GM23338 (cell line): ENCODE results near the gene SLC1A4. TPM values are rescaled to one million over a fixed set of nuclear protein-coding genes. Genes with fewer than 3 reads are reported as not detected.

Experiments used
- ATAC-seq: fragments of 200-7000 bp; cut with Tn5 transposase; 3 replicates; pipeline ENCODE4 v1.9.1; 2020
- DNase-seq: peaks from one replicate; pipeline ENCODE4 v3.0.0-alpha.2; 2015; ENCODE audit warnings: low spot score
- H2AFZ ChIP-seq: fragments of 200-600 bp; sonication (generic); 2 replicates; pipeline ENCODE4 v1.8.0; 2016; ENCODE audit warnings: antibody characterized with exemption, mild to moderate bottlenecking, moderate library complexity
- H3F3A ChIP-seq: fragments of 200-600 bp; sonication (generic); replicated peaks from 2 replicates; pipeline ENCODE4 v1.8.0; 2017; ENCODE audit warnings: antibody characterized with exemption, mixed run types, low read depth
- H3K27ac ChIP-seq: fragments of 200-600 bp; sonication (generic); 2 replicates; pipeline ENCODE4 v1.6.1; 2016; ENCODE audit warnings: low read depth
- H3K27me3 ChIP-seq: fragments of 200-600 bp; sonication (generic); 2 replicates; pipeline ENCODE4 v1.8.0; 2016; ENCODE audit warnings: mild to moderate bottlenecking, mixed run types, moderate library complexity; ENCODE audit not compliant: insufficient read depth
- H3K36me3 ChIP-seq: fragments of 200-600 bp; sonication (generic); 2 replicates; pipeline ENCODE4 v1.8.0; 2016; ENCODE audit warnings: mild to moderate bottlenecking; ENCODE audit not compliant: insufficient read depth
- H3K4me1 ChIP-seq: fragments of 200-600 bp; sonication (generic); 2 replicates; pipeline ENCODE4 v1.8.0; 2016; ENCODE audit warnings: mild to moderate bottlenecking, moderate library complexity; ENCODE audit not compliant: insufficient read depth
- H3K4me2 ChIP-seq: fragments of 200-600 bp; sonication (generic); 2 replicates; pipeline ENCODE4 v1.7.1; 2017; ENCODE audit warnings: mixed run types
- H3K4me3 ChIP-seq: fragments of 200-600 bp; sonication (generic); 2 replicates; pipeline ENCODE4 v1.6.1; 2016; ENCODE audit warnings: mixed run types
- H3K79me2 ChIP-seq: fragments of 200-600 bp; sonication (generic); replicated peaks from 2 replicates; pipeline ENCODE4 v1.8.0; 2017; ENCODE audit warnings: mild to moderate bottlenecking; ENCODE audit not compliant: insufficient read depth
- H3K9me2 ChIP-seq: fragments of 200-600 bp; sonication (generic); 2 replicates; pipeline ENCODE4 v1.8.0; 2017; ENCODE audit not compliant: insufficient read depth
- H4K20me1 ChIP-seq: fragments of 200-600 bp; sonication (generic); replicated peaks from 2 replicates; pipeline ENCODE4 v1.8.0; 2017; ENCODE audit warnings: mild to moderate bottlenecking; ENCODE audit not compliant: insufficient read depth
- H3K27ac Mint-ChIP-seq: 2 replicates; pipeline ENCODE4 v1.8.0; 2020; ENCODE audit warnings: inconsistent platforms, mild to moderate bottlenecking, moderate library complexity, mixed read lengths
- H3K27me3 Mint-ChIP-seq: 3 replicates; pipeline ENCODE4 v1.8.0; 2022; ENCODE audit warnings: low read depth, mild to moderate bottlenecking, moderate library complexity, mixed read lengths, inconsistent platforms; ENCODE audit not compliant: insufficient read depth, poor library complexity
- H3K36me3 Mint-ChIP-seq: 3 replicates; pipeline ENCODE4 v1.8.0; 2021; ENCODE audit warnings: low read depth, mild to moderate bottlenecking, inconsistent platforms, moderate library complexity, mixed read lengths
- H3K4me1 Mint-ChIP-seq: 3 replicates; pipeline ENCODE4 v1.8.0; 2020; ENCODE audit warnings: mild to moderate bottlenecking, inconsistent platforms, mixed read lengths
- H3K4me3 Mint-ChIP-seq: 3 replicates; pipeline ENCODE4 v1.8.0; 2021; ENCODE audit warnings: moderate library complexity, mild to moderate bottlenecking, inconsistent platforms, mixed read lengths
- H3K9me3 Mint-ChIP-seq: 3 replicates; pipeline ENCODE4 v1.8.0; 2020; ENCODE audit warnings: moderate library complexity, mild to moderate bottlenecking, inconsistent platforms, mixed read lengths
- CREB1 ChIP-seq: fragments of 250-450 bp; sonication (Bioruptor Pico); IDR thresholded peaks from 2 replicates; pipeline ENCODE4 v1.5.0; 2020; ENCODE audit warnings: low read depth, mild to moderate bottlenecking, moderate library complexity
- EZH2 ChIP-seq: fragments of 200-600 bp; sonication (generic); IDR thresholded peaks from one replicate; pipeline ENCODE4 v1.8.0; 2017; ENCODE audit warnings: antibody characterized with exemption, mild to moderate bottlenecking, low read depth; ENCODE audit not compliant: unreplicated experiment
- EZH2phosphoT487 ChIP-seq: fragments of 200-600 bp; sonication (generic); IDR thresholded peaks from one replicate; pipeline ENCODE4 v1.8.1; 2018; ENCODE audit warnings: antibody characterized with exemption; ENCODE audit not compliant: unreplicated experiment
- NANOG ChIP-seq: IDR thresholded peaks from 2 replicates; pipeline ENCODE4 v1.6.1; 2016; ENCODE audit warnings: antibody characterized with exemption, borderline replicate concordance
- POLR2AphosphoS5 ChIP-seq: IDR thresholded peaks from 2 replicates; pipeline ENCODE4 v1.6.1; 2016; ENCODE audit warnings: antibody characterized with exemption, low read depth
- ZNF114 ChIP-seq: fragments of 250-450 bp; sonication (Bioruptor Pico); IDR thresholded peaks from 2 replicates; pipeline ENCODE4 v1.5.0; 2020; ENCODE audit warnings: mild to moderate bottlenecking, moderate library complexity
- polyA plus RNA-seq: library from polyadenylated mRNA; unstranded; fragments of >200 nt; fragmentation: Nextera tagmentation; extraction: Ambion mirVana; gene quantifications from 2 replicates; pipeline ENCODE4 v1.2.1, GENCODE V29; 2016
- total RNA-seq: library from RNA; depleted of rRNA; stranded (reverse); fragments of >200 nt; shearing (Covaris generic); gene quantifications from 2 replicates; pipeline ENCODE4 v1.2.3, GENCODE V29; 2014
- TF ChIP-seq, protein P1 (sequence below), 2 experiments: fragments of 200-600 bp in 1 of 2; sonication (generic) in 1 of 2; conservative IDR thresholded peaks; 2 replicates each; pipeline versions ENCODE4 v1.5.1 to v1.6.1; 2016 to 2017; ENCODE audit warnings: antibody characterized with exemption in 2 of 2, low read depth in 2 of 2, mild to moderate bottlenecking in 2 of 2, moderate library complexity in 1 of 2
- TF ChIP-seq, protein P2 (sequence below): IDR thresholded peaks from 2 replicates; pipeline ENCODE4 v1.6.1; 2016; ENCODE audit warnings: antibody characterized with exemption
- TF ChIP-seq, protein P3 (sequence below): fragments of 250-450 bp; sonication (Bioruptor Pico); IDR thresholded peaks from 2 replicates; pipeline ENCODE4 v1.5.0; 2020; ENCODE audit warnings: mild to moderate bottlenecking, moderate library complexity

Gene SLC1A4
- total and polyA plus RNA-seq, 2 experiments from 2014 or later, result 1.3 to 2.7 TPM

DNA sequence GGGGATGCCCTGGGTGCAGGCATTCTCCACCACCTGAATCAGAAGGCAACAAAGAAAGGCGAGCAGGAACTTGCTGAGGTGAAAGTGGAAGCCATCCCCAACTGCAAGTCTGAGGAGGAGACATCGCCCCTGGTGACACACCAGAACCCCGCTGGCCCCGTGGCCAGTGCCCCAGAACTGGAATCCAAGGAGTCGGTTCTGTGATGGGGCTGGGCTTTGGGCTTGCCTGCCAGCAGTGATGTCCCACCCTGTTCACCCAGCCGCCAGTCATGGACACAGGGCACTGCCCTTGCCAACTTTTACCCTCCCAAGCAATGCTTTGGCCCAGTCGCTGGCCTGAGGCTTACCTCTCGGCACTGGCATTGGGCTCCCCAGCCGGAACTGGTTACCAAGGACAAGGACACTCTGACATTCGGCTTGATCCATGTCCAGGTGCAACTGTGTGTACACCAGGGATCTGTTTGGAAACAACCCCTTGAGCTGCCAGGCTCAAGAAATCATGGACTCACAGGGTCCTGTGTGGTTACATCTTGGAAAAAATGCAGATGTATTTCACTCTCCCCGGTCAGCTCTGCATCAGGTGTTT lies 31.8 kb downstream of the SLC1A4 start:
- Mint-ChIP-seq H3K9me3 (no peaks in the 10 kb centered on the region), H3K36me3 (no peaks in the 10 kb centered on the region; the same call in none of the 3 replicates), H3K4me1 (peaks cover 4% of the 10 kb centered on the region), H3K27me3 (peaks cover 5% of the 10 kb centered on the region), H3K27ac (no peak overlapping the region), H3K4me3 (no peak overlapping the region)
- TF ChIP-seq, protein P1, sequence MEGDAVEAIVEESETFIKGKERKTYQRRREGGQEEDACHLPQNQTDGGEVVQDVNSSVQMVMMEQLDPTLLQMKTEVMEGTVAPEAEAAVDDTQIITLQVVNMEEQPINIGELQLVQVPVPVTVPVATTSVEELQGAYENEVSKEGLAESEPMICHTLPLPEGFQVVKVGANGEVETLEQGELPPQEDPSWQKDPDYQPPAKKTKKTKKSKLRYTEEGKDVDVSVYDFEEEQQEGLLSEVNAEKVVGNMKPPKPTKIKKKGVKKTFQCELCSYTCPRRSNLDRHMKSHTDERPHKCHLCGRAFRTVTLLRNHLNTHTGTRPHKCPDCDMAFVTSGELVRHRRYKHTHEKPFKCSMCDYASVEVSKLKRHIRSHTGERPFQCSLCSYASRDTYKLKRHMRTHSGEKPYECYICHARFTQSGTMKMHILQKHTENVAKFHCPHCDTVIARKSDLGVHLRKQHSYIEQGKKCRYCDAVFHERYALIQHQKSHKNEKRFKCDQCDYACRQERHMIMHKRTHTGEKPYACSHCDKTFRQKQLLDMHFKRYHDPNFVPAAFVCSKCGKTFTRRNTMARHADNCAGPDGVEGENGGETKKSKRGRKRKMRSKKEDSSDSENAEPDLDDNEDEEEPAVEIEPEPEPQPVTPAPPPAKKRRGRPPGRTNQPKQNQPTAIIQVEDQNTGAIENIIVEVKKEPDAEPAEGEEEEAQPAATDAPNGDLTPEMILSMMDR (conservative IDR thresholded peaks at IDR 0.05; ENCODE audit: low read depth in 2 of 2), result no peak
- TF ChIP-seq, protein P2, sequence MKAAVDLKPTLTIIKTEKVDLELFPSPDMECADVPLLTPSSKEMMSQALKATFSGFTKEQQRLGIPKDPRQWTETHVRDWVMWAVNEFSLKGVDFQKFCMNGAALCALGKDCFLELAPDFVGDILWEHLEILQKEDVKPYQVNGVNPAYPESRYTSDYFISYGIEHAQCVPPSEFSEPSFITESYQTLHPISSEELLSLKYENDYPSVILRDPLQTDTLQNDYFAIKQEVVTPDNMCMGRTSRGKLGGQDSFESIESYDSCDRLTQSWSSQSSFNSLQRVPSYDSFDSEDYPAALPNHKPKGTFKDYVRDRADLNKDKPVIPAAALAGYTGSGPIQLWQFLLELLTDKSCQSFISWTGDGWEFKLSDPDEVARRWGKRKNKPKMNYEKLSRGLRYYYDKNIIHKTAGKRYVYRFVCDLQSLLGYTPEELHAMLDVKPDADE, result no peak
- no peak for TF ChIP-seq EZH2phosphoT487
- TF ChIP-seq, protein P3, sequence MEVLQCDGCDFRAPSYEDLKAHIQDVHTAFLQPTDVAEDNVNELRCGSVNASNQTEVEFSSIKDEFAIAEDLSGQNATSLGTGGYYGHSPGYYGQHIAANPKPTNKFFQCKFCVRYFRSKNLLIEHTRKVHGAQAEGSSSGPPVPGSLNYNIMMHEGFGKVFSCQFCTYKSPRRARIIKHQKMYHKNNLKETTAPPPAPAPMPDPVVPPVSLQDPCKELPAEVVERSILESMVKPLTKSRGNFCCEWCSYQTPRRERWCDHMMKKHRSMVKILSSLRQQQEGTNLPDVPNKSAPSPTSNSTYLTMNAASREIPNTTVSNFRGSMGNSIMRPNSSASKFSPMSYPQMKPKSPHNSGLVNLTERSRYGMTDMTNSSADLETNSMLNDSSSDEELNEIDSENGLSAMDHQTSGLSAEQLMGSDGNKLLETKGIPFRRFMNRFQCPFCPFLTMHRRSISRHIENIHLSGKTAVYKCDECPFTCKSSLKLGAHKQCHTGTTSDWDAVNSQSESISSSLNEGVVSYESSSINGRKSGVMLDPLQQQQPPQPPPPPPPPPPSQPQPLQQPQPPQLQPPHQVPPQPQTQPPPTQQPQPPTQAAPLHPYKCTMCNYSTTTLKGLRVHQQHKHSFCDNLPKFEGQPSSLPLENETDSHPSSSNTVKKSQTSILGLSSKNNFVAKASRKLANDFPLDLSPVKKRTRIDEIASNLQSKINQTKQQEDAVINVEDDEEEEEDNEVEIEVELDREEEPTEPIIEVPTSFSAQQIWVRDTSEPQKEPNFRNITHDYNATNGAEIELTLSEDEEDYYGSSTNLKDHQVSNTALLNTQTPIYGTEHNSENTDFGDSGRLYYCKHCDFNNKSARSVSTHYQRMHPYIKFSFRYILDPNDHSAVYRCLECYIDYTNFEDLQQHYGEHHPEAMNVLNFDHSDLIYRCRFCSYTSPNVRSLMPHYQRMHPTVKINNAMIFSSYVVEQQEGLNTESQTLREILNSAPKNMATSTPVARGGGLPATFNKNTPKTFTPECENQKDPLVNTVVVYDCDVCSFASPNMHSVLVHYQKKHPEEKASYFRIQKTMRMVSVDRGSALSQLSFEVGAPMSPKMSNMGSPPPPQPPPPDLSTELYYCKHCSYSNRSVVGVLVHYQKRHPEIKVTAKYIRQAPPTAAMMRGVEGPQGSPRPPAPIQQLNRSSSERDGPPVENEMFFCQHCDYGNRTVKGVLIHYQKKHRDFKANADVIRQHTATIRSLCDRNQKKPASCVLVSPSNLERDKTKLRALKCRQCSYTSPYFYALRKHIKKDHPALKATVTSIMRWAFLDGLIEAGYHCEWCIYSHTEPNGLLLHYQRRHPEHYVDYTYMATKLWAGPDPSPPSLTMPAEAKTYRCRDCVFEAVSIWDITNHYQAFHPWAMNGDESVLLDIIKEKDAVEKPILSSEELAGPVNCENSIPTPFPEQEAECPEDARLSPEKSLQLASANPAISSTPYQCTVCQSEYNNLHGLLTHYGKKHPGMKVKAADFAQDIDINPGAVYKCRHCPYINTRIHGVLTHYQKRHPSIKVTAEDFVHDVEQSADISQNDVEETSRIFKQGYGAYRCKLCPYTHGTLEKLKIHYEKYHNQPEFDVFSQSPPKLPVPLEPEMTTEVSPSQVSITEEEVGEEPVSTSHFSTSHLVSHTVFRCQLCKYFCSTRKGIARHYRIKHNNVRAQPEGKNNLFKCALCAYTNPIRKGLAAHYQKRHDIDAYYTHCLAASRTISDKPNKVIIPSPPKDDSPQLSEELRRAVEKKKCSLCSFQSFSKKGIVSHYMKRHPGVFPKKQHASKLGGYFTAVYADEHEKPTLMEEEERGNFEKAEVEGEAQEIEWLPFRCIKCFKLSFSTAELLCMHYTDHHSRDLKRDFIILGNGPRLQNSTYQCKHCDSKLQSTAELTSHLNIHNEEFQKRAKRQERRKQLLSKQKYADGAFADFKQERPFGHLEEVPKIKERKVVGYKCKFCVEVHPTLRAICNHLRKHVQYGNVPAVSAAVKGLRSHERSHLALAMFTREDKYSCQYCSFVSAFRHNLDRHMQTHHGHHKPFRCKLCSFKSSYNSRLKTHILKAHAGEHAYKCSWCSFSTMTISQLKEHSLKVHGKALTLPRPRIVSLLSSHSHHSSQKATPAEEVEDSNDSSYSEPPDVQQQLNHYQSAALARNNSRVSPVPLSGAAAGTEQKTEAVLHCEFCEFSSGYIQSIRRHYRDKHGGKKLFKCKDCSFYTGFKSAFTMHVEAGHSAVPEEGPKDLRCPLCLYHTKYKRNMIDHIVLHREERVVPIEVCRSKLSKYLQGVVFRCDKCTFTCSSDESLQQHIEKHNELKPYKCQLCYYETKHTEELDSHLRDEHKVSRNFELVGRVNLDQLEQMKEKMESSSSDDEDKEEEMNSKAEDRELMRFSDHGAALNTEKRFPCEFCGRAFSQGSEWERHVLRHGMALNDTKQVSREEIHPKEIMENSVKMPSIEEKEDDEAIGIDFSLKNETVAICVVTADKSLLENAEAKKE (CRISPR knock-in tag), result no peak
- no peak for TF ChIP-seq POLR2AphosphoS5
- TF ChIP-seq NANOG, result no peak
- no peak for TF ChIP-seq EZH2
- TF ChIP-seq ZNF114 (CRISPR knock-in tag), result no peak
- no peak for TF ChIP-seq CREB1 (CRISPR knock-in tag)
- Histone ChIP-seq H3K4me2 (no peak overlapping the region), H4K20me1 (peaks cover 4% of the 10 kb centered on the region; the same call in 1 of the 2 replicates), H3F3A (no peaks in the 10 kb centered on the region), H3K4me3 (no peak overlapping the region), H3K36me3 (0 out of 2 replicates have a peak, but pooled peaks cover 2% of the 10 kb centered on the region), H3K9me2 (no peaks in the 10 kb centered on the region), H3K79me2 (no peaks in the 10 kb centered on the region), H3K27me3 (no peaks in the 10 kb centered on the region), H2AFZ (no peak overlapping the region), H3K4me1 (no peaks in the 10 kb centered on the region), H3K27ac (no peak overlapping the region)
- ATAC-seq (no peak), DNase-seq (no peak)
